ENCODE measurements around the gene SH3GLB1. TPM values are rescaled to one million over a fixed set of nuclear protein-coding genes. Genes with fewer than 3 reads are reported as not detected.

The SH3GLB1 gene
- total and polyA plus RNA-seq, 9 of the 15 experiments (the other 6 are each of a cell fraction or from before 2014, with no cell fraction given): 8.6 to 34.2 (median 24.2) TPM

DNA sequence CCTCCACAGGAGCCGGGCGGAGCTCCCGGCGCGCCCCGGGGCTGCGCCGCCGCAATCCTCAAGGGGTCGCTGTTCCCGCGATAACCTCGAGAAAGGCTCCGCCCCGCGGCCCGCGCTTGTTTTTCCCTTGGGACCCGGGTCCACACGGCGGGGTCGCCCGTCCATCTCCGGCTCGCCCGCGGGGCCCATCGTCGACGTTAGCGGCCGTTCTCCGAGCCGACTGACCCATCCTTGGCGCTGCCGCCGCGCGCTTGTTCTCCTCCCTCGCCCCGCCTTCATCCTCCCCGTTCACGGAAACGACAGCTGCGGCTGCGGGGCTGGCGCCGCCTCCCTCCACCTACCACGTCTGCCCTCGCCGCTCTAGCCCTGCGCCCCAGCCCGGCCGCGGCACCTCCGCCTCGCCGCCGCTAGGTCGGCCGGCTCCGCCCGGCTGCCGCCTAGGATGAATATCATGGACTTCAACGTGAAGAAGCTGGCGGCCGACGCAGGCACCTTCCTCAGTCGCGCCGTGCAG, at the start of gene SH3GLB1 (continued):
- TF ChIP-seq PYGO2 (tag; IDR thresholded peaks at IDR 0.05): no peak
- peak; percentile 85 for TF ChIP-seq POLR2A (conservative IDR thresholded peaks at IDR 0.05)
- TF ChIP-seq, protein P1, sequence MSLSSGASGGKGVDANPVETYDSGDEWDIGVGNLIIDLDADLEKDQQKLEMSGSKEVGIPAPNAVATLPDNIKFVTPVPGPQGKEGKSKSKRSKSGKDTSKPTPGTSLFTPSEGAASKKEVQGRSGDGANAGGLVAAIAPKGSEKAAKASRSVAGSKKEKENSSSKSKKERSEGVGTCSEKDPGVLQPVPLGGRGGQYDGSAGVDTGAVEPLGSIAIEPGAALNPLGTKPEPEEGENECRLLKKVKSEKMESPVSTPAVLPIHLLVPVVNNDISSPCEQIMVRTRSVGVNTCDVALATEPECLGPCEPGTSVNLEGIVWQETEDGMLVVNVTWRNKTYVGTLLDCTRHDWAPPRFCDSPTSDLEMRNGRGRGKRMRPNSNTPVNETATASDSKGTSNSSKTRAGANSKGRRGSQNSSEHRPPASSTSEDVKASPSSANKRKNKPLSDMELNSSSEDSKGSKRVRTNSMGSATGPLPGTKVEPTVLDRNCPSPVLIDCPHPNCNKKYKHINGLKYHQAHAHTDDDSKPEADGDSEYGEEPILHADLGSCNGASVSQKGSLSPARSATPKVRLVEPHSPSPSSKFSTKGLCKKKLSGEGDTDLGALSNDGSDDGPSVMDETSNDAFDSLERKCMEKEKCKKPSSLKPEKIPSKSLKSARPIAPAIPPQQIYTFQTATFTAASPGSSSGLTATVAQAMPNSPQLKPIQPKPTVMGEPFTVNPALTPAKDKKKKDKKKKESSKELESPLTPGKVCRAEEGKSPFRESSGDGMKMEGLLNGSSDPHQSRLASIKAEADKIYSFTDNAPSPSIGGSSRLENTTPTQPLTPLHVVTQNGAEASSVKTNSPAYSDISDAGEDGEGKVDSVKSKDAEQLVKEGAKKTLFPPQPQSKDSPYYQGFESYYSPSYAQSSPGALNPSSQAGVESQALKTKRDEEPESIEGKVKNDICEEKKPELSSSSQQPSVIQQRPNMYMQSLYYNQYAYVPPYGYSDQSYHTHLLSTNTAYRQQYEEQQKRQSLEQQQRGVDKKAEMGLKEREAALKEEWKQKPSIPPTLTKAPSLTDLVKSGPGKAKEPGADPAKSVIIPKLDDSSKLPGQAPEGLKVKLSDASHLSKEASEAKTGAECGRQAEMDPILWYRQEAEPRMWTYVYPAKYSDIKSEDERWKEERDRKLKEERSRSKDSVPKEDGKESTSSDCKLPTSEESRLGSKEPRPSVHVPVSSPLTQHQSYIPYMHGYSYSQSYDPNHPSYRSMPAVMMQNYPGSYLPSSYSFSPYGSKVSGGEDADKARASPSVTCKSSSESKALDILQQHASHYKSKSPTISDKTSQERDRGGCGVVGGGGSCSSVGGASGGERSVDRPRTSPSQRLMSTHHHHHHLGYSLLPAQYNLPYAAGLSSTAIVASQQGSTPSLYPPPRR (CRISPR knock-in tag; IDR thresholded peaks at IDR 0.05; ENCODE audit: borderline replicate concordance): no peak
- TF ChIP-seq, protein P2, sequence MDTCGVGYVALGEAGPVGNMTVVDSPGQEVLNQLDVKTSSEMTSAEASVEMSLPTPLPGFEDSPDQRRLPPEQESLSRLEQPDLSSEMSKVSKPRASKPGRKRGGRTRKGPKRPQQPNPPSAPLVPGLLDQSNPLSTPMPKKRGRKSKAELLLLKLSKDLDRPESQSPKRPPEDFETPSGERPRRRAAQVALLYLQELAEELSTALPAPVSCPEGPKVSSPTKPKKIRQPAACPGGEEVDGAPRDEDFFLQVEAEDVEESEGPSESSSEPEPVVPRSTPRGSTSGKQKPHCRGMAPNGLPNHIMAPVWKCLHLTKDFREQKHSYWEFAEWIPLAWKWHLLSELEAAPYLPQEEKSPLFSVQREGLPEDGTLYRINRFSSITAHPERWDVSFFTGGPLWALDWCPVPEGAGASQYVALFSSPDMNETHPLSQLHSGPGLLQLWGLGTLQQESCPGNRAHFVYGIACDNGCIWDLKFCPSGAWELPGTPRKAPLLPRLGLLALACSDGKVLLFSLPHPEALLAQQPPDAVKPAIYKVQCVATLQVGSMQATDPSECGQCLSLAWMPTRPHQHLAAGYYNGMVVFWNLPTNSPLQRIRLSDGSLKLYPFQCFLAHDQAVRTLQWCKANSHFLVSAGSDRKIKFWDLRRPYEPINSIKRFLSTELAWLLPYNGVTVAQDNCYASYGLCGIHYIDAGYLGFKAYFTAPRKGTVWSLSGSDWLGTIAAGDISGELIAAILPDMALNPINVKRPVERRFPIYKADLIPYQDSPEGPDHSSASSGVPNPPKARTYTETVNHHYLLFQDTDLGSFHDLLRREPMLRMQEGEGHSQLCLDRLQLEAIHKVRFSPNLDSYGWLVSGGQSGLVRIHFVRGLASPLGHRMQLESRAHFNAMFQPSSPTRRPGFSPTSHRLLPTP (IDR thresholded peaks at IDR 0.05; ENCODE audit: borderline replicate concordance, extremely low read depth, insufficient read length): no peak
- peak; percentile 5; the same call in 1 of the 2 replicates for TF ChIP-seq NFIC (IDR thresholded peaks at IDR 0.05)
- TF ChIP-seq HDAC6 (IDR thresholded peaks at IDR 0.05; ENCODE audit: low read depth, low read length): no peak
- TF ChIP-seq, protein P3, sequence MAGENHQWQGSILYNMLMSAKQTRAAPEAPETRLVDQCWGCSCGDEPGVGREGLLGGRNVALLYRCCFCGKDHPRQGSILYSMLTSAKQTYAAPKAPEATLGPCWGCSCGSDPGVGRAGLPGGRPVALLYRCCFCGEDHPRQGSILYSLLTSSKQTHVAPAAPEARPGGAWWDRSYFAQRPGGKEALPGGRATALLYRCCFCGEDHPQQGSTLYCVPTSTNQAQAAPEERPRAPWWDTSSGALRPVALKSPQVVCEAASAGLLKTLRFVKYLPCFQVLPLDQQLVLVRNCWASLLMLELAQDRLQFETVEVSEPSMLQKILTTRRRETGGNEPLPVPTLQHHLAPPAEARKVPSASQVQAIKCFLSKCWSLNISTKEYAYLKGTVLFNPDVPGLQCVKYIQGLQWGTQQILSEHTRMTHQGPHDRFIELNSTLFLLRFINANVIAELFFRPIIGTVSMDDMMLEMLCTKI (IDR thresholded peaks at IDR 0.05; ENCODE audit: partially characterized antibody): no peak
- TF ChIP-seq, protein P4, sequence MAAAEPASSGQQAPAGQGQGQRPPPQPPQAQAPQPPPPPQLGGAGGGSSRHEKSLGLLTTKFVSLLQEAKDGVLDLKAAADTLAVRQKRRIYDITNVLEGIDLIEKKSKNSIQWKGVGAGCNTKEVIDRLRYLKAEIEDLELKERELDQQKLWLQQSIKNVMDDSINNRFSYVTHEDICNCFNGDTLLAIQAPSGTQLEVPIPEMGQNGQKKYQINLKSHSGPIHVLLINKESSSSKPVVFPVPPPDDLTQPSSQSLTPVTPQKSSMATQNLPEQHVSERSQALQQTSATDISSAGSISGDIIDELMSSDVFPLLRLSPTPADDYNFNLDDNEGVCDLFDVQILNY (CRISPR knock-in tag; IDR thresholded peaks at IDR 0.05): no peak
- TF ChIP-seq, protein P5, sequence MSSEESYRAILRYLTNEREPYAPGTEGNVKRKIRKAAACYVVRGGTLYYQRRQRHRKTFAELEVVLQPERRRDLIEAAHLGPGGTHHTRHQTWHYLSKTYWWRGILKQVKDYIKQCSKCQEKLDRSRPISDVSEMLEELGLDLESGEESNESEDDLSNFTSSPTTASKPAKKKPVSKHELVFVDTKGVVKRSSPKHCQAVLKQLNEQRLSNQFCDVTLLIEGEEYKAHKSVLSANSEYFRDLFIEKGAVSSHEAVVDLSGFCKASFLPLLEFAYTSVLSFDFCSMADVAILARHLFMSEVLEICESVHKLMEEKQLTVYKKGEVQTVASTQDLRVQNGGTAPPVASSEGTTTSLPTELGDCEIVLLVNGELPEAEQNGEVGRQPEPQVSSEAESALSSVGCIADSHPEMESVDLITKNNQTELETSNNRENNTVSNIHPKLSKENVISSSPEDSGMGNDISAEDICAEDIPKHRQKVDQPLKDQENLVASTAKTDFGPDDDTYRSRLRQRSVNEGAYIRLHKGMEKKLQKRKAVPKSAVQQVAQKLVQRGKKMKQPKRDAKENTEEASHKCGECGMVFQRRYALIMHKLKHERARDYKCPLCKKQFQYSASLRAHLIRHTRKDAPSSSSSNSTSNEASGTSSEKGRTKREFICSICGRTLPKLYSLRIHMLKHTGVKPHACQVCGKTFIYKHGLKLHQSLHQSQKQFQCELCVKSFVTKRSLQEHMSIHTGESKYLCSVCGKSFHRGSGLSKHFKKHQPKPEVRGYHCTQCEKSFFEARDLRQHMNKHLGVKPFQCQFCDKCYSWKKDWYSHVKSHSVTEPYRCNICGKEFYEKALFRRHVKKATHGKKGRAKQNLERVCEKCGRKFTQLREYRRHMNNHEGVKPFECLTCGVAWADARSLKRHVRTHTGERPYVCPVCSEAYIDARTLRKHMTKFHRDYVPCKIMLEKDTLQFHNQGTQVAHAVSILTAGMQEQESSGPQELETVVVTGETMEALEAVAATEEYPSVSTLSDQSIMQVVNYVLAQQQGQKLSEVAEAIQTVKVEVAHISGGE (CRISPR knock-in tag; IDR thresholded peaks at IDR 0.05): no peak
- no peak for TF ChIP-seq MAFF (IDR thresholded peaks at IDR 0.05; ENCODE audit: low read length)
- no peak for TF ChIP-seq TCF7 (IDR thresholded peaks at IDR 0.05; ENCODE audit: borderline replicate concordance)
- TF ChIP-seq ZBED1 (IDR thresholded peaks at IDR 0.05): peak; percentile 55; the same call in 1 of the 2 replicates
- TF ChIP-seq NBN (IDR thresholded peaks at IDR 0.05; ENCODE audit: low read depth): peak; percentile 68; the same call in 1 of the 2 replicates

Data from K562 (cell line).